ENCODE results near the gene CAPSL.

- no peak for TF ChIP-seq CTCF (IDR thresholded peaks at IDR 0.05)
- no peak for TF ChIP-seq POLR2A (IDR thresholded peaks at IDR 0.05)
These were observed 17.5 kb downstream of the CAPSL start for GRCh38 chr5:35920890-35921289.

Measured in testis (tissue), 2 donors.